Spinal cord (tissue), 10 donors: ENCODE measurements around the gene VWF. TPM values are rescaled to one million over a fixed set of nuclear protein-coding genes. Genes with fewer than 3 reads are reported as not detected.
A peak's percentile ranks its signal among the peaks of the same experiment; 100 is the strongest.
"Not testable (repeated sequence)": the region's sequence is repeated elsewhere in the genome, so short reads cannot be mapped to it uniquely, and the experiment has no call there.

Source experiments
- DNase-seq, 6 donors: peaks; one replicate each; pipeline versions ENCODE4 v3.0.0 to v3.0.0-alpha.2; 2013 to 2015; ENCODE audit warnings: low spot score in 6 of 6, low read depth in 4 of 6
- H3K27ac ChIP-seq: one replicate; pipeline ENCODE4 v1.5.1; 2013; ENCODE audit warnings: low read depth, low read length, control low read depth
- H3K27me3 ChIP-seq: one replicate; pipeline ENCODE4 v1.6.1; 2013; ENCODE audit warnings: low read length; ENCODE audit not compliant: control insufficient read depth, insufficient read depth
- H3K36me3 ChIP-seq: one replicate; pipeline ENCODE4 v1.6.1; 2013; ENCODE audit warnings: low read length; ENCODE audit not compliant: control insufficient read depth, insufficient read depth
- H3K4me1 ChIP-seq: one replicate; pipeline ENCODE4 v1.6.1; 2013; ENCODE audit warnings: low read length; ENCODE audit not compliant: control insufficient read depth, insufficient read depth
- H3K4me3 ChIP-seq: one replicate; pipeline ENCODE4 v1.5.1; 2013; ENCODE audit warnings: low read depth, low read length, control low read depth
- H3K9me3 ChIP-seq: one replicate; pipeline ENCODE4 v1.6.1; 2013; ENCODE audit warnings: low read length; ENCODE audit not compliant: control insufficient read depth, insufficient read depth
- WGBS: methylation state at CpG from one replicate; pipeline ENCODE4 v1.1.5; 2013; ENCODE audit warnings: missing lambda C conversion rate; ENCODE audit not compliant: insufficient coverage; 5-methylcytosine and 5-hydroxymethylcytosine counted together
- polyA plus RNA-seq, 2 donors: library from polyadenylated mRNA; unstranded; fragments of 120-200 nt; gene quantifications; one replicate each; pipeline ENCODE4 v1.2.1, GENCODE V29; 2013; ENCODE audit not compliant: insufficient read length in 2 of 2
- total RNA-seq, 2 donors: library from RNA; depleted of rRNA in 1 of 2; stranded (reverse); fragments of 120-200 nt in 1 of 2; fragments of >200 nt in 1 of 2; gene quantifications; one replicate each; pipeline versions ENCODE4 v1.2.3 to v1.2.4, GENCODE V29; 2013 to 2014
- donor health status: healthy.

VWF gene
- total and polyA plus RNA-seq, 4 donors, result 34.3 to 76.6 (median 37.5) TPM

- not testable (repeated sequence) for H3K36me3 ChIP-seq, DNase-seq, H3K4me1 ChIP-seq, H3K4me3 ChIP-seq, H3K9me3 ChIP-seq, H3K27ac ChIP-seq, H3K27me3 ChIP-seq
- WGBS, result 100% methylated on average over 14 of the region's 24 CpGs
Observed at GRCh38 chr12:6019256-6019655, 105.2 kb downstream of the VWF start.

GRCh38 chr12:6018265-6018664 lies 106.2 kb downstream of the VWF start:
- Histone ChIP-seq H3K4me1 (no peaks in the 10 kb centered on the region), H3K27ac (no peak overlapping the region), H3K9me3 (no peaks in the 10 kb centered on the region), H3K27me3 (no peaks in the 10 kb centered on the region), H3K36me3 (peaks cover 3% of the 10 kb centered on the region), H3K4me3 (no peak overlapping the region)
- WGBS, result 93% methylated on average over 10 of the region's 10 CpGs
- no peak for DNase-seq

GRCh38 chr12:6016756-6017155 lies 107.7 kb downstream of the VWF start:
- Histone ChIP-seq H3K36me3 (peaks cover 3% of the 10 kb centered on the region), H3K27me3 (no peaks in the 10 kb centered on the region), H3K4me1 (no peaks in the 10 kb centered on the region), H3K4me3 (no peak overlapping the region), H3K9me3 (no peaks in the 10 kb centered on the region), H3K27ac (no peak overlapping the region)
- DNase-seq, result no peak
- 89% methylated on average over 5 of the region's 7 CpGs for WGBS

- not testable (repeated sequence) for H3K27me3 ChIP-seq, H3K4me3 ChIP-seq, H3K36me3 ChIP-seq, H3K27ac ChIP-seq, DNase-seq, H3K4me1 ChIP-seq, H3K9me3 ChIP-seq
- 98% methylated on average over 10 of the region's 12 CpGs for WGBS
Observed at GRCh38 chr12:6016004-6016403, 108.5 kb downstream of the VWF start.

GRCh38 chr12:6015271-6015670 lies 109.2 kb downstream of the VWF start:
- WGBS, result no CpG with 5 or more reads among the region's 3 CpGs
- not testable (repeated sequence) for H3K36me3 ChIP-seq, DNase-seq, H3K9me3 ChIP-seq, H3K27ac ChIP-seq, H3K27me3 ChIP-seq, H3K4me3 ChIP-seq, H3K4me1 ChIP-seq

GRCh38 chr12:6010631-6011350 lies 113.7 kb downstream of the VWF start:
- not testable (repeated sequence) for H3K27me3 ChIP-seq, H3K27ac ChIP-seq, H3K9me3 ChIP-seq, DNase-seq, H3K4me3 ChIP-seq, H3K4me1 ChIP-seq, H3K36me3 ChIP-seq
- no CpG with 5 or more reads among the region's 4 CpGs for WGBS

GRCh38 chr12:5997260-5997659 lies 127.2 kb downstream of the VWF start:
- Histone ChIP-seq H3K27ac (no peak overlapping the region), H3K36me3 (no peaks in the 10 kb centered on the region), H3K9me3 (no peaks in the 10 kb centered on the region), H3K4me3 (no peak overlapping the region), H3K4me1 (no peaks in the 10 kb centered on the region), H3K27me3 (no peaks in the 10 kb centered on the region)
- no peak for DNase-seq
- WGBS, result no CpG with 5 or more reads among the region's 3 CpGs

GRCh38 chr12:5996459-5996858 lies 128.0 kb downstream of the VWF start:
- H3K9me3 ChIP-seq, result no peaks in the 10 kb centered on the region
- H3K27me3 ChIP-seq, result no peaks in the 10 kb centered on the region
- no peaks in the 10 kb centered on the region for H3K4me1 ChIP-seq
- H3K4me3 ChIP-seq, result no peak overlapping the region
- H3K27ac ChIP-seq, result no peak overlapping the region
- no peak for DNase-seq
- 80% methylated on average over 1 of the region's 3 CpGs for WGBS
- H3K36me3 ChIP-seq, result no peaks in the 10 kb centered on the region

GRCh38 chr12:5989621-5990020 lies 134.8 kb downstream of the VWF start:
- H3K27ac ChIP-seq, result no peak overlapping the region
- 80% methylated on average over 2 of the region's 3 CpGs for WGBS
- no peaks in the 10 kb centered on the region for H3K36me3 ChIP-seq
- no peaks in the 10 kb centered on the region for H3K27me3 ChIP-seq
- peaks cover 5% of the 10 kb centered on the region for H3K4me1 ChIP-seq
- no peaks in the 10 kb centered on the region for H3K9me3 ChIP-seq
- DNase-seq, result no peak
- no peak overlapping the region for H3K4me3 ChIP-seq

- H3K36me3 ChIP-seq, result no peaks in the 10 kb centered on the region
- WGBS, result 2% methylated on average over 8 of the region's 10 CpGs
- H3K27me3 ChIP-seq, result no peaks in the 10 kb centered on the region
- H3K27ac ChIP-seq, result no peak overlapping the region
- peaks cover 5% of the 10 kb centered on the region for H3K4me1 ChIP-seq
- no peaks in the 10 kb centered on the region for H3K9me3 ChIP-seq
- no peak overlapping the region for H3K4me3 ChIP-seq
- DNase-seq, result peak; percentile 48 to 89 (median 62)
Observed at GRCh38 chr12:5988659-5989116, 135.8 kb downstream of the VWF start.
